RWPE1 (cell line): ENCODE results near the gene TSBP1.

Experiments used
- CTCF ChIA-PET: fragments of 350-600 bp; sonication (Branson Sonifier 250); formaldehyde crosslinking; extraction: SDS; loops from one replicate; lab custom pipeline; 2021; lab: Yijun Ruan, JAX
- POLR2A ChIA-PET: fragments of 400-600 bp; formaldehyde crosslinking; extraction: SDS; loops from one replicate; lab custom pipeline; 2020; ENCODE audit warnings: antibody characterized with exemption; ENCODE audit not compliant: low non-redundant PET; lab: Yijun Ruan, JAX
- DNase-seq: peaks from one replicate; pipeline ENCODE4 v3.0.0; 2012; ENCODE audit warnings: low spot score
- H3K27ac ChIP-seq: fragments of 450-650 bp; 2 replicates; pipeline ENCODE4 v1.5.1; 2017
- CTCF ChIP-seq: fragments of 450-650 bp; conservative IDR thresholded peaks from 2 replicates; pipeline ENCODE4 v1.5.1; 2017; ENCODE audit warnings: low read depth, mild to moderate bottlenecking

Gene TSBP1

GRCh38 chr6:32371803-32372202, at the start of gene TSBP1:
Gene TSBP1 (minus strand): TSS chr6:32371903. CDS start chr6:32371706, 197 bp downstream.
- ChIA-PET POLR2A (no interaction called here), CTCF (interaction anchor here (0.6 kb wide), 1 partner anchor 44 kb away, joined by 3 read pairs; no protein-coding TSS in a partner anchor)
- TF ChIP-seq CTCF, result no peak
- DNase-seq, result no peak
- no peak within 1 kb of the TSS for H3K27ac ChIP-seq

- H3K27ac ChIP-seq, result no peak overlapping the region
- POLR2A ChIA-PET, result no interaction called here
- DNase-seq, result no peak
- CTCF ChIA-PET, result interaction anchor here (0.7 to 1.0 kb wide), 2 partner anchors 11 to 44 kb away, joined by 3 read pairs; no protein-coding TSS in a partner anchor
- TF ChIP-seq CTCF, result no peak
Measured at GRCh38 chr6:32416036-32416435, 44.3 kb upstream of the TSBP1 start.

- peak; percentile 55 for DNase-seq
- H3K27ac ChIP-seq, result no peak overlapping the region
- TF ChIP-seq CTCF, result peak; percentile 98
- CTCF ChIA-PET, result interaction anchor here (1.0 to 1.5 kb wide), 2 partner anchors 9 to 285 kb away, joined by 3 to 5 read pairs; no protein-coding TSS in a partner anchor
- POLR2A ChIA-PET, result no interaction called here
Measured at GRCh38 chr6:32415521-32416019, 43.9 kb upstream of the TSBP1 start.

GRCh38 chr6:32413427-32414047, 41.8 kb upstream of the TSBP1 start:
- H3K27ac ChIP-seq, result no peak overlapping the region
- CTCF ChIA-PET, result interaction anchor here (0.5 to 2.0 kb wide), 13 partner anchors 11 to 1042 kb away, joined by 3 to 12 read pairs (median 3); no protein-coding TSS in a partner anchor

GRCh38 chr6:32411566-32412327, 40.0 kb upstream of the TSBP1 start:
- ChIA-PET CTCF (no interaction called here), POLR2A (no interaction called here)
- TF ChIP-seq CTCF, result no peak

More at GRCh38 chr6:32413427-32414047, 41.8 kb upstream of the TSBP1 start:
- DNase-seq, result peak; percentile 67
- POLR2A ChIA-PET, result interaction anchor here (0.6 kb wide), 1 partner anchor 324 kb away, joined by 4 read pairs; no protein-coding TSS in a partner anchor
- TF ChIP-seq CTCF, result peak; percentile 92

GRCh38 chr6:32410906-32411305, 39.2 kb upstream of the TSBP1 start:
- no peak overlapping the region for H3K27ac ChIP-seq
- CTCF ChIA-PET, result interaction anchor here (1.0 kb wide), 1 partner anchor 457 kb away, joined by 5 read pairs; no protein-coding TSS in a partner anchor
- POLR2A ChIA-PET, result no interaction called here
- DNase-seq, result no peak
- no peak for TF ChIP-seq CTCF

More at GRCh38 chr6:32411566-32412327, 40.0 kb upstream of the TSBP1 start:
- no peak overlapping the region for H3K27ac ChIP-seq
- no peak for DNase-seq
